NT2/D1 (cell line): ENCODE data around the gene VPS26A.

Experiments
- DNase-seq: peaks from one replicate; pipeline ENCODE4 v3.0.0-alpha.2; 2011; ENCODE audit warnings: low read depth, low spot score
- H3K27me3 ChIP-seq: 2 replicates; pipeline ENCODE4 v1.6.0; 2011; ENCODE audit warnings: mild to moderate bottlenecking; ENCODE audit not compliant: insufficient read length, insufficient read depth
- H3K36me3 ChIP-seq: 2 replicates; pipeline ENCODE4 v1.6.1; 2011; ENCODE audit warnings: mild to moderate bottlenecking, low read length, mixed read lengths; ENCODE audit not compliant: insufficient read depth, insufficient read length
- H3K4me1 ChIP-seq: 2 replicates; pipeline ENCODE4 v1.5.1; 2011; ENCODE audit not compliant: insufficient read depth, insufficient read length
- H3K4me3 ChIP-seq: 2 replicates; pipeline ENCODE4 v1.5.1; 2011; ENCODE audit warnings: low read depth; ENCODE audit not compliant: insufficient read length
- H3K9ac ChIP-seq: 2 replicates; pipeline ENCODE4 v1.6.0; 2011; ENCODE audit warnings: low read depth; ENCODE audit not compliant: insufficient read length
- H3K9me3 ChIP-seq: 2 replicates; pipeline ENCODE4 v1.5.1; 2011; ENCODE audit warnings: mild to moderate bottlenecking, low read length; ENCODE audit not compliant: insufficient read depth
- SUZ12 ChIP-seq: IDR thresholded peaks from 2 replicates; pipeline ENCODE4 v1.6.1; 2011; ENCODE audit not compliant: insufficient read length, insufficient read depth; ENCODE audit errors: extremely low read depth
- YY1 ChIP-seq: IDR thresholded peaks from 2 replicates; pipeline ENCODE4 v1.6.1; 2011; ENCODE audit not compliant: insufficient read length, insufficient read depth
- ZNF274 ChIP-seq: IDR thresholded peaks from 2 replicates; pipeline ENCODE4 v1.6.1; 2011; ENCODE audit warnings: mild to moderate bottlenecking, low read depth, low read length

The VPS26A gene

GRCh38 chr10:69179089-69179742 is 55.2 kb downstream of the VPS26A start:
- no peaks in the 10 kb centered on the region for H3K4me1 ChIP-seq
- H3K36me3 ChIP-seq, result peaks cover 20% of the 10 kb centered on the region
- TF ChIP-seq ZNF274 (no peak), SUZ12 (no peak), YY1 (no peak)
- no peaks in the 10 kb centered on the region for H3K27me3 ChIP-seq
- H3K9ac ChIP-seq, result peak overlapping the region; percentile 93
- no peaks in the 10 kb centered on the region for H3K9me3 ChIP-seq
- H3K4me3 ChIP-seq, result peak overlapping the region; percentile 98
- no peak for DNase-seq

DNA sequence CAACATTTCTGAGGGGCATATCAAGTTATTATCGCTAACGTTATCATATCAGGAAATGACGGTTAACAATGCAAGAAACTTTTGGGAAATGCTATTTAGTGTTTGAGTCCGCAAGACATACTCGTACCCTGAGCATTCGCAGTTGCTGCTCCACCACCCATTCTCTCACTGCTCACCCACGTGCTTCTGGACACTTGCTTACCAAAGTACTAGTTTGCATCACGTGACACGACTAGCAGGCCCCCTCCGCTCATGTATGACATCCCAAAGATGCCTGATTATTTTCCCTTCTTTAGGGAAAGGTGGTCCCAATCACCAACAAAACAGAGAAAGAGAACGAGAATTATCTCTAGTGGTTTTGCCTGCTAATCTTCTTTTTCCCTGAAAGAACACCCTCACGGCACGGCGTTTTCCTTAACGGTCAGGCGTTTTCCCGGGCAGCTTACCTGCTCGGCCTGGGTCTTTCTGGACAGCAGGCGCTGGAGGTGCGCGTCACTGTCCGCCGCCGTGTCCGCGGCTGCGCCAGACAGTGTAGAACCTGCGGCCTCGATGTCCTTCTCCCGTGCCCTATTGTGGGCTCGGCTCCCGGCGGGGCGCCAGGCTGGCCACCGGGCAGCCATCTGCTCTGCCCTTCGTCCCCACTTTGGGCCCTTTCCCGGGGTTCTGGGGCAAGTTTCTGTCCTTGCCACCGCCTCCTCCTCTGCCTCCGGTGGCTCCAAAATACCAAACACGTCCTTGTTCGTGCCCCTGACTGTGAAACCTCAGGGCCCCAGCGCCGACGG is 56.0 kb downstream of the VPS26A start, which contains the start of gene SUPV3L1:
Gene SUPV3L1, plus strand, starts transcription at position 492 of the 782 bp plus-strand sequence. Its CDS starts 58 bp downstream, at position 550.
- Histone ChIP-seq H3K27me3 (no peaks in the 10 kb centered on the region), H3K9ac (peak within 1 kb of the TSS; percentile 93), H3K4me3 (peak within 1 kb of the TSS; percentile 98), H3K9me3 (no peaks in the 10 kb centered on the region), H3K4me1 (no peaks in the 10 kb centered on the region), H3K36me3 (peaks cover 22% of the 10 kb centered on the region)
- TF ChIP-seq YY1 (no peak), ZNF274 (no peak), SUZ12 (no peak)
- peak; percentile 87 for DNase-seq

GRCh38 chr10:69180525-69181204 is 56.7 kb downstream of the VPS26A start:
- no peaks in the 10 kb centered on the region for H3K27me3 ChIP-seq
- H3K9ac ChIP-seq, result peak overlapping the region; percentile 93
- TF ChIP-seq YY1 (no peak), SUZ12 (no peak), ZNF274 (no peak)
- peaks cover 22% of the 10 kb centered on the region for H3K36me3 ChIP-seq
- no peaks in the 10 kb centered on the region for H3K9me3 ChIP-seq
- peak overlapping the region; percentile 98 for H3K4me3 ChIP-seq
- no peak for DNase-seq
- no peaks in the 10 kb centered on the region for H3K4me1 ChIP-seq

- H3K36me3 ChIP-seq, result peaks cover 26% of the 10 kb centered on the region
- no peak overlapping the region for H3K9ac ChIP-seq
- no peak overlapping the region for H3K4me3 ChIP-seq
- no peaks in the 10 kb centered on the region for H3K9me3 ChIP-seq
- H3K27me3 ChIP-seq, result no peaks in the 10 kb centered on the region
- no peaks in the 10 kb centered on the region for H3K4me1 ChIP-seq
- no peak for DNase-seq
- TF ChIP-seq YY1, result no peak
- TF ChIP-seq SUZ12, result no peak
- TF ChIP-seq ZNF274, result no peak
Measured at GRCh38 chr10:69181433-69181832, 57.5 kb downstream of the VPS26A start.

- no peaks in the 10 kb centered on the region for H3K9me3 ChIP-seq
- no peaks in the 10 kb centered on the region for H3K27me3 ChIP-seq
- TF ChIP-seq SUZ12 (no peak), ZNF274 (no peak), YY1 (no peak)
- no peaks in the 10 kb centered on the region for H3K4me1 ChIP-seq
- DNase-seq, result no peak
- H3K4me3 ChIP-seq, result no peak overlapping the region
- no peak overlapping the region for H3K9ac ChIP-seq
- H3K36me3 ChIP-seq, result peaks cover 32% of the 10 kb centered on the region
Measured at GRCh38 chr10:69182005-69182404, 58.0 kb downstream of the VPS26A start.

GRCh38 chr10:69186524-69186923 is 62.5 kb downstream of the VPS26A start:
- H3K27me3 ChIP-seq, result no peaks in the 10 kb centered on the region
- no peak for DNase-seq
- H3K9me3 ChIP-seq, result no peaks in the 10 kb centered on the region
- no peak overlapping the region for H3K9ac ChIP-seq
- H3K4me3 ChIP-seq, result no peak overlapping the region
- no peaks in the 10 kb centered on the region for H3K4me1 ChIP-seq
- no peak for TF ChIP-seq ZNF274
- TF ChIP-seq YY1, result no peak
- no peak for TF ChIP-seq SUZ12
- peaks cover 59% of the 10 kb centered on the region for H3K36me3 ChIP-seq

DNA sequence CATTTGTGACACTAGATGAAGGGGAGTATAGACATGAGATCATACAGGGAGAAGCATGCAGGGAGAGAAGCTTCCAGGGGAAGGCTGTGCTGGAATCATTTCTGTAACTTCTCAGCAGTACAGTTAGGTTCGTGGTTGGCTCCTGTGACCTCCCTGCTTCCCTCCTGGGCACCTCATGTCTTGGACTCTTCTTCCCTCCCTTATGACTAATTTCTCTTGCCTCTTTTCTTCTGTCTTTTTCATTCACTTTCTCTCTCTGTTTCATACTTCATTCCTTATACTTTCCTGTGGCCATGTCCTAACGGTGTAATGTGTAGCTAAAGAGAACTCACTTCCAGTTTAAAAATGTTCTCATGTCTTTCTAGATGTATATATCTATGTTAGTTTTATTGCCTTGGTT is 77.1 kb downstream of the VPS26A start:
- H3K4me3 ChIP-seq, result no peak overlapping the region
- peaks cover 53% of the 10 kb centered on the region for H3K36me3 ChIP-seq
- no peak for DNase-seq
- H3K9ac ChIP-seq, result no peak overlapping the region
- TF ChIP-seq SUZ12 (no peak), YY1 (no peak), ZNF274 (no peak)
- no peaks in the 10 kb centered on the region for H3K27me3 ChIP-seq
- H3K9me3 ChIP-seq, result no peaks in the 10 kb centered on the region
- no peaks in the 10 kb centered on the region for H3K4me1 ChIP-seq
